T-cell (primary cell): Measurements from ENCODE around the gene TBX4. TPM values are rescaled to one million over a fixed set of nuclear protein-coding genes. Genes with fewer than 3 reads are reported as not detected.

Experiments used
- ATAC-seq, 4 experiments: fragments of 200-7000 bp in 3 of 4; fragments of 150-1000 bp in 1 of 4; cut with Tn5 transposase; replicated peaks in 1 of 4; 1 replicate in 3 of 4; 2 replicates in 1 of 4; pipeline ENCODE4 v1.10.0; 2021; ENCODE audit warnings: moderate library complexity in 3 of 4, mild to moderate bottlenecking in 2 of 4, moderate number of reproducible peaks in 1 of 4
- CTCF ChIA-PET, 2 donors: fragments of 300-600 bp; sonication (Branson Sonifier 250); formaldehyde crosslinking; loops; one replicate each; lab custom pipeline; 2022; ENCODE audit warnings: antibody characterized with exemption in 2 of 2; lab: Charles Lee
- POLR2A ChIA-PET, 2 donors: fragments of 300-600 bp; sonication (Branson Sonifier 250); formaldehyde crosslinking; loops; one replicate each; lab custom pipeline; 2022; ENCODE audit warnings: antibody characterized with exemption in 2 of 2; lab: Charles Lee
- DNase-seq, 35 experiments: peaks; one replicate each; pipeline versions ENCODE4 v3.0.0 to v3.0.0-alpha.2; 2013 to 2023
- H3K27ac ChIP-seq: one replicate; pipeline ENCODE4 v1.5.1; 2013; ENCODE audit warnings: low read length
- H3K27me3 ChIP-seq, 2 experiments: replicated peaks in 1 of 2; 1 replicate in 1 of 2; 2 replicates in 1 of 2; pipeline versions ENCODE4 v1.6.1 to v1.7.0; 2013; ENCODE audit warnings: low read length in 1 of 2, mixed read lengths in 1 of 2; ENCODE audit not compliant: control insufficient read depth in 2 of 2, insufficient read depth in 2 of 2; ENCODE audit errors: extremely low read depth in 1 of 2
- H3K36me3 ChIP-seq, 2 donors: 1 replicate in 1 of 2; 2 replicates in 1 of 2; pipeline versions ENCODE4 v1.6.1 to v1.7.0; 2013; ENCODE audit warnings: low read length in 1 of 2; ENCODE audit not compliant: control insufficient read depth in 2 of 2, insufficient read depth in 1 of 2; ENCODE audit errors: extremely low read depth in 1 of 2
- H3K4me1 ChIP-seq, 2 experiments: 1 replicate in 1 of 2; 2 replicates in 1 of 2; pipeline versions ENCODE4 v1.6.1 to v1.7.0; 2013; ENCODE audit warnings: low read length in 2 of 2, mixed read lengths in 1 of 2; ENCODE audit not compliant: insufficient read depth in 2 of 2, control insufficient read depth in 1 of 2; ENCODE audit errors: extremely low read depth in 1 of 2
- H3K4me3 ChIP-seq, 2 donors: 1 replicate in 1 of 2; 2 replicates in 1 of 2; pipeline versions ENCODE4 v1.5.1 to v1.7.0; 2013; ENCODE audit warnings: mild to moderate bottlenecking in 2 of 2, low read length in 1 of 2, moderate library complexity in 1 of 2; ENCODE audit not compliant: control insufficient read depth in 1 of 2; ENCODE audit errors: extremely low read depth in 1 of 2
- H3K9me3 ChIP-seq: 2 replicates; pipeline ENCODE4 v1.7.0; 2013
- H3K27ac Mint-ChIP-seq, 2 donors: one replicate each; pipeline ENCODE4 v1.8.0; 2020 to 2021; ENCODE audit warnings: mild to moderate bottlenecking in 2 of 2, mixed read lengths in 2 of 2
- H3K27me3 Mint-ChIP-seq, 2 donors: one replicate each; pipeline ENCODE4 v1.8.0; 2021 to 2022; ENCODE audit warnings: mixed read lengths in 2 of 2
- H3K36me3 Mint-ChIP-seq: one replicate; pipeline ENCODE4 v1.8.0; 2021; ENCODE audit warnings: mixed read lengths
- H3K4me1 Mint-ChIP-seq, 3 donors: one replicate each; pipeline ENCODE4 v1.8.0; 2020 to 2022; ENCODE audit warnings: mixed read lengths in 3 of 3, mild to moderate bottlenecking in 1 of 3
- H3K4me3 Mint-ChIP-seq, 3 donors: one replicate each; pipeline ENCODE4 v1.8.0; 2020 to 2022; ENCODE audit warnings: mild to moderate bottlenecking in 3 of 3, mixed read lengths in 3 of 3, moderate library complexity in 3 of 3
- H3K9me3 Mint-ChIP-seq, 3 donors: one replicate each; pipeline ENCODE4 v1.8.0; 2020 to 2022; ENCODE audit warnings: mixed read lengths in 3 of 3
- WGBS: methylation state at CpG from one replicate; pipeline ENCODE4 v1.1.5; 2013; ENCODE audit warnings: missing lambda C conversion rate; ENCODE audit not compliant: insufficient coverage; 5-methylcytosine and 5-hydroxymethylcytosine counted together
- total RNA-seq, 35 experiments: library from RNA in 6 of 35; stranded (reverse) in 6 of 35; fragments of 120-200 nt in 1 of 35; gene quantifications; one replicate each; pipeline versions ENCODE4 v1.2.1 to v1.2.4 and lab custom pipeline; 2013 to 2026

The TBX4 gene
- total RNA-seq, 5 donors from 2014 or later (not counting 1 experiment from before 2014, with no cell fraction given): not detected

DNA sequence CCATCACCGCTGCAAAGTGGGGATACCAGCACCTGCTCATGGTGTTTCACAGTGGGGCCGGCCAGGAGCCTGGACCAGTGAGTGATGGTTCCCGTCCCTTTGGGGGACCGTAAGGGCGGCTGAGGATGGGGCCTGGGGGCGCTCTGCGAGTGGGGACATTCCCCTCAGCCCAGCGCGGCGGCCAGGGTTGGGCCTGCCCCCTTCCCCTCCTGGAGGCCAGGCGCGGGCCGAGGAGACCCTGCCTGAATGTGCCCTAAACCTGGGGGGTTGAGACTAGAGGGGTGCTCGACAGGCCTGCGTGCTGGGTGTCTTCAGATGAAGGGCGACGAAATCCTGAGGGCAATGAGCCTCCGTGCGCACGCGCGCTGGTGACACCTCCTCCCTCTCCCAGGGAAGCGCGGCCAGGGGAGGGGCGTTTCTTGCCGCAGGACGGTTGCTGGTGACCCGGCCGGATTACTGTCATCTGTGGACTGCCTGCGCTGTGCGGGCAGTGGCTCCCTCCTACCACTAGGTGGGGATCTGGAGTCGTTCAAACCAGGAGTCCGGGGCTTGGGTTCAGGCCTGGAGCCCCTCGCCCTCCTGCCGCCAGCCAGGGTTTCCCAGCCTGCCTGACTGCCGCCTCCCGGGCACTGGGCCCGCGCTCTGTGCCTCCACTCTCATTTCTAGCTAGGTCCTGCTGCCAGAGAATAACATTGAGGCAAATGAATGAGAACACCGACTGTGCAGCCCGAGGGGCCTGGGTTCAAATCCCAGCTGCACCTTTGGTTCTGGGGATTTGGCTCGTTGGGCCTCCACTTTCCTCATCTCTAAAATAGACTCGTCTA, 35.5 kb upstream of the TBX4 start:
- no peak overlapping the region for H3K27ac ChIP-seq
- H3K27me3 ChIP-seq: peaks cover 3 to 61% of the 10 kb centered on the region in 2 experiments
- 29% methylated on average over 30 of the region's 43 CpGs for WGBS
- ATAC-seq: peak in 2 of 4 experiments; percentile 36 to 43
- H3K27me3 Mint-ChIP-seq: peaks cover 28 to 46% of the 10 kb centered on the region in 2 donors
- H3K36me3 ChIP-seq: no peaks in the 10 kb centered on the region
- CTCF ChIA-PET: interaction anchor here in 1 of 2 donors (0.5 kb wide), 1 partner anchor 445 kb away, joined by 8 read pairs; no protein-coding TSS in a partner anchor
- H3K9me3 Mint-ChIP-seq: no peaks in the 10 kb centered on the region
- H3K9me3 ChIP-seq: no peaks in the 10 kb centered on the region
- H3K4me1 Mint-ChIP-seq: peaks cover 0 to 6% (median 0%) of the 10 kb centered on the region in 3 donors
- no peak overlapping the region for H3K4me3 Mint-ChIP-seq
- POLR2A ChIA-PET: no interaction called here
- no peak overlapping the region for H3K27ac Mint-ChIP-seq
- no peaks in the 10 kb centered on the region for H3K36me3 Mint-ChIP-seq
- peaks cover 0 to 22% of the 10 kb centered on the region in 2 experiments for H3K4me1 ChIP-seq
- peak in 21 of 35 experiments; percentile 27 to 71 (median 42) for DNase-seq
- no peak overlapping the region for H3K4me3 ChIP-seq

DNA sequence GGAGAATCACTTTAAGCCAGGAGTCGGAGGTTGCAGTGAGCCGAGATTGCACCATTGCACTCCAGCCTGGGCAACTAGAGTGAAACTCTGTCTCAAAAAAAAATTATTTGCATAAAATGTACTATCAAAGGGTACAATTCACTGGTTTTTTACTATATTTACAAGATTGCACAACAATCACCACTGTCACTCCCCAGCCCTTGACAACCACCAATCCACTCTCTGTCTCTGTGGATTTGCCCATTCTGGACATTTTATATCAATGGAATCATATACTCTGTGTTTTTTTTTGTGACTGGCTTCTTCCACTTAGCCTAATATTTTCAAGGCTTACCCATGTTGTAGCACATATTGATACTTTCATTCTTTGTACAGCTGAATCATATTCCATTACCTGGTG, 33.8 kb upstream of the TBX4 start:
- H3K4me1 Mint-ChIP-seq: peaks cover 0 to 4% (median 0%) of the 10 kb centered on the region in 3 donors
- Histone ChIP-seq H3K36me3 (no peaks in the 10 kb centered on the region), H3K27me3 (peaks cover 6 to 46% of the 10 kb centered on the region in 2 experiments), H3K9me3 (no peaks in the 10 kb centered on the region), H3K4me3 (no peak overlapping the region), H3K27ac (no peak overlapping the region), H3K4me1 (peaks cover 0 to 9% of the 10 kb centered on the region in 2 experiments)
- POLR2A ChIA-PET: no interaction called here
- no peaks in the 10 kb centered on the region for H3K36me3 Mint-ChIP-seq
- H3K4me3 Mint-ChIP-seq: no peak overlapping the region
- 83% methylated on average over 2 of the region's 2 CpGs for WGBS
- DNase-seq: no peak
- H3K9me3 Mint-ChIP-seq: no peaks in the 10 kb centered on the region
- H3K27ac Mint-ChIP-seq: no peak overlapping the region
- CTCF ChIA-PET: interaction anchor here in 1 of 2 donors (0.6 kb wide), 1 partner anchor 9 kb away, joined by 3 read pairs; no protein-coding TSS in a partner anchor
- peaks cover 43 to 57% of the 10 kb centered on the region in 2 donors for H3K27me3 Mint-ChIP-seq
- no peak for ATAC-seq

DNA sequence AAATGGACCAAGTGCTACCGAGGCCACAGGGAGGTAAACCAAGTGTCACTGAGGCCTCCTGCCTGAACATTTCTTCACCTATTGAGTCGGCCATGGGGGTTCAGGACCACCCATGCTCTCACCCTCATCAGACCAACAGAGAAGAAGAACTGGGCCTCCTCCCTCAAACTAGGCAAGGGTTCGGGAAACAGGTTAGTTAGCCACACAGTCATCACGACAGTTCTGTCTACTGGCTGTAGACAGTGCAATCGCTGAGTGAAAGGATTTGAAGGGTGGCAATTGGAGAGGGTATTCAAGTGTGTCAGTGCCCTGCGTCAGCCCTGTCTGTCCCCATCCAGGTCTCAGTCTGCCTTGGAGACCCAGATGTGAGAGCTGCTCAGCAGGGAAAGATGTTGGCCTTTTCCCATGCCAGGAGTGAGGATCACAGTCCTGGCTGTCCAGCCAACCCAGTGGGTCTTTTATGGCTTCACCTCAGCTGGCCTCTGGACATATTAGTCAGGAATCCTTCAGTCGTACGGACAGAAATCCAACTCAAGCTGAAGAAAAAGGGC, 32.7 kb upstream of the TBX4 start:
- Mint-ChIP-seq H3K27ac (no peak overlapping the region), H3K4me1 (peaks cover 0 to 4% (median 0%) of the 10 kb centered on the region in 3 donors), H3K36me3 (no peaks in the 10 kb centered on the region), H3K27me3 (peaks cover 44 to 65% of the 10 kb centered on the region in 2 donors), H3K4me3 (no peak overlapping the region), H3K9me3 (no peaks in the 10 kb centered on the region)
- Histone ChIP-seq H3K4me3 (no peak overlapping the region), H3K27ac (no peak overlapping the region), H3K9me3 (no peaks in the 10 kb centered on the region), H3K4me1 (peaks cover 0 to 9% of the 10 kb centered on the region in 2 experiments), H3K27me3 (peaks cover 6 to 49% of the 10 kb centered on the region in 2 experiments), H3K36me3 (no peaks in the 10 kb centered on the region)
- ChIA-PET CTCF (interaction anchor here in 1 of 2 donors (0.7 kb wide), 1 partner anchor 37 kb away, joined by 3 read pairs; no protein-coding TSS in a partner anchor), POLR2A (interaction anchor here in 1 of 2 donors (0.6 kb wide), 1 partner anchor 647 kb away, joined by 3 read pairs; no protein-coding TSS in a partner anchor)
- 80% methylated on average over 8 of the region's 8 CpGs for WGBS
- no peak for ATAC-seq
- DNase-seq: no peak

DNA sequence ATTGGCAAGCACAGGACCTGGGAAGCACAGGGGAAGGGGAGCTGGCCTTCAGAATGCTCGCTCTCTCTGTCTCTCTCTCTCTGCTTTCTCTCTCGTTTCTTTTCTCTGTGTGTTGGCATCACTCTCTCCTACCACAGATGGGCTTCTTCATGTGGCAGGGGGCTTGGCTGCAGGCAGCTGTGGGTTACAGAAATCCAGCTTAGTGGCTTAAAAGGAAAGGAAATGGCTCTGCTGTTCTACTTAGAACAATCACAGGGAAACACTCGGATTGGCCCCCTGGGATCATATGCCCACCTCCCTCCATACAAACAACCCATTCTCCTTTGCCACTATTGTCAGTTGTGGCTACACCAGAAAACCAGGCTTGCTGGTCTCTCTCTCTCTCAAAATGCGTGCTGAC, 32.2 kb upstream of the TBX4 start:
- WGBS: 50% methylated on average over 2 of the region's 4 CpGs
- no peak overlapping the region for H3K27ac ChIP-seq
- peaks cover 6 to 48% of the 10 kb centered on the region in 2 experiments for H3K27me3 ChIP-seq
- Mint-ChIP-seq H3K9me3 (no peaks in the 10 kb centered on the region), H3K27me3 (peaks cover 44 to 68% of the 10 kb centered on the region in 2 donors), H3K27ac (no peak overlapping the region), H3K36me3 (no peaks in the 10 kb centered on the region), H3K4me1 (peaks cover 0 to 4% (median 0%) of the 10 kb centered on the region in 3 donors), H3K4me3 (no peak overlapping the region)
- no peaks in the 10 kb centered on the region for H3K36me3 ChIP-seq
- POLR2A ChIA-PET: no interaction called here
- no peaks in the 10 kb centered on the region for H3K9me3 ChIP-seq
- peaks cover 0 to 9% of the 10 kb centered on the region in 2 experiments for H3K4me1 ChIP-seq
- CTCF ChIA-PET: interaction anchor here in 1 of 2 donors (0.7 kb wide), 3 partner anchors 21 to 452 kb away, joined by 3 to 4 read pairs (median 3); partner anchors contain the start of gene TBX2
- H3K4me3 ChIP-seq: no peak overlapping the region
- ATAC-seq (no peak), DNase-seq (no peak)

DNA sequence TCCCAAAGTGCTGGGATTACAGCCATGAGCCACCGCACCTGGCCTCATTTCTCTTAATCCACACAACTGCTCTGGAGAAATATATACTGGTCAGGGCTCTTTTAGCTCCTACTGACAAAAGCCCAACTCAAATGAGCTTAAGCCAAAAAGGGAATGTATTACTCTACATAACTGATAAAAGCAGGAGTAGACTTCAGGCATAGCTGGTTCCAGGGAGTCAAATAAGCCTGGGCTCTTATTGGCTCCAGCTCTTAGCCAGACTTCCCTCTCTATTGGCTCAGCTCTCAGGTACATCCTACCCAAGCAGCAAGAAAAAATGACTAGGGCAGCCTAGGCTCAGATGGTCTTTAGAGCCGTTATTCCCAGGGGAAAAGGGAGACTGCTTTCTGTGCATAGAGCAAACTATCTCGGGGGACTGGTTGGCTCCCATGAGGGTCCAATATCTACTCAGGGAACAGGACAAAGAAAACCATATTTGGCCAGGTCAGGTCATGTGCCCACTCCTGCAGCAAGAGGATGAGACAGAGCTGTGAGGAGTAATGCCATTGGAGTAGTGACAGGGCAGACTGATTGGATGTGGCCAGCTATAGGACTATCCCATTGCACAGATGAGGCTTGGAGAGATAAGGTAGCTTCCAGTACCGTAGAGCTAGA, 31.4 kb upstream of the TBX4 start:
- peaks cover 49 to 72% of the 10 kb centered on the region in 2 donors for H3K27me3 Mint-ChIP-seq
- H3K4me3 ChIP-seq: no peak overlapping the region
- no peak overlapping the region for H3K27ac Mint-ChIP-seq
- no peaks in the 10 kb centered on the region for H3K36me3 ChIP-seq
- peaks cover 0 to 4% (median 0%) of the 10 kb centered on the region in 3 donors for H3K4me1 Mint-ChIP-seq
- H3K9me3 ChIP-seq: no peaks in the 10 kb centered on the region
- H3K9me3 Mint-ChIP-seq: no peaks in the 10 kb centered on the region
- H3K4me3 Mint-ChIP-seq: no peak overlapping the region
- CTCF ChIA-PET: interaction anchor here in 1 of 2 donors (0.7 kb wide), 2 partner anchors 21 to 451 kb away, joined by 3 to 4 read pairs; partner anchors contain the start of gene TBX2
- peaks cover 6 to 49% of the 10 kb centered on the region in 2 experiments for H3K27me3 ChIP-seq
- 69% methylated on average over 2 of the region's 4 CpGs for WGBS
- DNase-seq (no peak), ATAC-seq (no peak)
- no peaks in the 10 kb centered on the region for H3K36me3 Mint-ChIP-seq
- H3K27ac ChIP-seq: no peak overlapping the region
- POLR2A ChIA-PET: no interaction called here
- H3K4me1 ChIP-seq: peaks cover 0 to 9% of the 10 kb centered on the region in 2 experiments

DNA sequence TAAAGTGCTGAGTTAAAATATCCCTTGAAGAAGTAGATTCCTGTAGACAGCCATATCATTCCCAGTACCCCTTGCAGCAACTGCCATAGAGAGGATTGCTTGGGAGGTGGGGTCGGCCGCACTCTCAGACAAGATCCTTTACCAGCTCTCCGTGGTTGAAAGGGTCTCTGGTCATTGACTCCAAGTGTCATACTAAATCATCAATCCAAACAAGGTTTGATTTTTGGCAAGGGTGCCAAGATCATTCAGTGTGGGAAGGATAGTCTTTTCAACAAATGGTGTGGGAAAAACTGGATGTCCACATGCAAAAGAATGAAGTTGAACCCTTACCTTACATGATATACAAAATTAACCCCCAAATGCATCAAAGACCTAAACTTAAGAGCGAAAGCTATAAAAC, 30.8 kb upstream of the TBX4 start:
- Histone ChIP-seq H3K9me3 (no peaks in the 10 kb centered on the region), H3K4me1 (peaks cover 0 to 7% of the 10 kb centered on the region in 2 experiments), H3K4me3 (no peak overlapping the region), H3K36me3 (no peaks in the 10 kb centered on the region), H3K27ac (no peak overlapping the region), H3K27me3 (peaks cover 6 to 48% of the 10 kb centered on the region in 2 experiments)
- ATAC-seq (no peak), DNase-seq (no peak)
- no peak overlapping the region for H3K27ac Mint-ChIP-seq
- no peaks in the 10 kb centered on the region for H3K9me3 Mint-ChIP-seq
- H3K4me3 Mint-ChIP-seq: no peak overlapping the region
- peaks cover 50 to 73% of the 10 kb centered on the region in 2 donors for H3K27me3 Mint-ChIP-seq
- no CpG with 5 or more reads among the region's 4 CpGs for WGBS
- no peaks in the 10 kb centered on the region for H3K36me3 Mint-ChIP-seq
- CTCF ChIA-PET: no interaction called here
- H3K4me1 Mint-ChIP-seq: peaks cover 0 to 4% (median 0%) of the 10 kb centered on the region in 3 donors
- POLR2A ChIA-PET: no interaction called here
